A549 (cell line): ENCODE data around the gene GOLGA8B.

Source experiments
- BHLHE40 ChIP-seq: IDR thresholded peaks from 2 replicates; pipeline ENCODE4 v1.6.1; 2012; ENCODE audit warnings: low read depth, low read length, inconsistent platforms
- CHD2 ChIP-seq: fragments of 150-350 bp; IDR thresholded peaks from 2 replicates; pipeline ENCODE4 v1.6.1; 2014; ENCODE audit warnings: low read length; ENCODE audit not compliant: partially characterized antibody
- CTCF ChIP-seq: fragments of >200 bp; sonication (Bioruptor Twin); formaldehyde crosslinking; IDR thresholded peaks from 3 replicates; pipeline ENCODE4 v1.5.1; 2016
- ELK1 ChIP-seq: fragments of 150-350 bp; IDR thresholded peaks from 2 replicates; pipeline ENCODE4 v1.6.1; 2014; ENCODE audit warnings: low read depth, mild to moderate bottlenecking, low read length
- EP300 ChIP-seq, 2 experiments: fragments of >200 bp; sonication (Bioruptor Twin); formaldehyde crosslinking; IDR thresholded peaks; 2 replicates in 1 of 2; 3 replicates in 1 of 2; pipeline ENCODE4 v1.6.1; 2016 to 2017
- HOXA7 ChIP-seq: fragments of 250-450 bp; sonication (Bioruptor Pico); IDR thresholded peaks from 2 replicates; pipeline ENCODE4 v1.5.0; 2020; ENCODE audit warnings: mild to moderate bottlenecking, moderate library complexity
- HOXB13 ChIP-seq: fragments of 250-450 bp; sonication (Bioruptor Pico); IDR thresholded peaks from 2 replicates; pipeline ENCODE4 v1.5.0; 2020; ENCODE audit warnings: low read depth, mild to moderate bottlenecking, moderate library complexity
- JUNB ChIP-seq: fragments of >200 bp; sonication (Bioruptor Twin); formaldehyde crosslinking; IDR thresholded peaks from 2 replicates; pipeline ENCODE4 v1.6.1; 2016
- MYC ChIP-seq: IDR thresholded peaks from 2 replicates; pipeline ENCODE4 v1.6.1; 2012; ENCODE audit warnings: mild to moderate bottlenecking, inconsistent platforms, low read length, improper control_type of control experiment, borderline replicate concordance
- POLR2A ChIP-seq: IDR thresholded peaks from 2 replicates; pipeline ENCODE4 v1.6.1; 2012; ENCODE audit warnings: mild to moderate bottlenecking, low read length
- SMC3 ChIP-seq: fragments of >200 bp; sonication (Bioruptor Twin); formaldehyde crosslinking; IDR thresholded peaks from 3 replicates; pipeline ENCODE4 v1.6.1; 2018; ENCODE audit warnings: inconsistent platforms
- SREBF2 ChIP-seq: fragments of 450-650 bp; IDR thresholded peaks from 2 replicates; pipeline ENCODE4 v1.6.1; 2014; ENCODE audit warnings: mild to moderate bottlenecking, moderate library complexity

- TF ChIP-seq ELK1 (no peak), CTCF (no peak), HOXB13 (CRISPR knock-in tag) (no peak), POLR2A (no peak), HOXA7 (no peak), CHD2 (no peak), BHLHE40 (no peak), SMC3 (no peak), MYC (no peak), EP300 (IDR thresholded peaks at IDR 0.05) (no peak), JUNB (no peak), SREBF2 (no peak)
These were observed 1.5 kb upstream of the GOLGA8B start for GRCh38 chr15:34584996-34585395.
